ENCODE measurements around the gene TMEM121.

Gene TMEM121

DNA sequence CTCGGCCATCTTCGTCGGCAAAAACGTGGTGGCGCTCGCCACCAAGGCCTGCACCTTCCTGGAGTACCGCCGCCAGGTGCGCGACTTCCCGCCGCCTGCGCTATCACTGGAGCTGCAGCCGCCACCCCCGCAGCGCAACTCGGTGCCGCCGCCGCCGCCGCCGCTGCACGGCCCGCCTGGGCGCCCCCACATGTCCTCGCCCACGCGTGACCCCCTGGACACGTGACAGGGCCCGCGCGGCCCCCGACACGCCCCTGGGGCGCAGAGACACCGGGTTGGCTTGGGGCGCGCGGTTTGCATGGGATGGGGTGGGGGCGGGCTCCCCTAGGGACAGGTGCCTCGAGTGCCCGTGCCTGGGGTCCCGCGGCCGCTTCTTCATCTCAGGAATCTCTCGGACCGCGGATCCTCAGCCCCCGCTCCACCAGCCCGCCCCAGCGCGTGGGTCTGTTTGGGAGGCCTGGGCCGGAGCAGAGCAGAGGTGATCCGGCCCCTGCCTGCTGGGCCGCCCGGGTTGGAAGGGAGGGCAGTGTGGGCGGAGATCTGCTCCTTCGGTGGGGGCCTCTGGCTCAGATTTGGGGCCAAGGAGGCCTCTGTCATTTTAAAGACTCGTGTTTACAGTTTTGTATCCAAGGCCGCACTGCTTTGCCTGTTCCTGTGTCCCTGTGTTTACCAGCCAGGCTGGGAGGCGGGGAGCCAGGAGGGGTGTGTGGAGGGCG, 3.3 kb downstream of the TMEM121 start:
- no peaks in the 10 kb centered on the region for H3K36me3 ChIP-seq (ENCODE audit: control insufficient read depth, insufficient read depth, low read length)
- peaks cover 31% of the 10 kb centered on the region for H3K4me1 ChIP-seq (ENCODE audit: control insufficient read depth, insufficient read depth, low read length)
- H3K9ac ChIP-seq (ENCODE audit: low read length) = no peak overlapping the region
- no peak overlapping the region for H3K4me3 ChIP-seq (ENCODE audit: low read length)
- peaks cover 51% of the 10 kb centered on the region for H3K27me3 ChIP-seq (ENCODE audit: control insufficient read depth, insufficient read depth, low read length)
- no peaks in the 10 kb centered on the region for H3K9me3 ChIP-seq (ENCODE audit: control insufficient read depth, low read length)

GRCh38 chr14:105530285-105531087, 4.1 kb downstream of the TMEM121 start:
- Histone ChIP-seq H3K27me3 (ENCODE audit: control insufficient read depth, insufficient read depth, low read length) (peaks cover 48% of the 10 kb centered on the region), H3K9ac (ENCODE audit: low read length) (no peak overlapping the region), H3K9me3 (ENCODE audit: control insufficient read depth, low read length) (no peaks in the 10 kb centered on the region), H3K4me1 (ENCODE audit: control insufficient read depth, insufficient read depth, low read length) (peaks cover 31% of the 10 kb centered on the region), H3K36me3 (ENCODE audit: control insufficient read depth, insufficient read depth, low read length) (no peaks in the 10 kb centered on the region), H3K4me3 (ENCODE audit: low read length) (no peak overlapping the region)

GRCh38 chr14:105531088-105531893, 4.9 kb downstream of the TMEM121 start:
- no peaks in the 10 kb centered on the region for H3K9me3 ChIP-seq (ENCODE audit: control insufficient read depth, low read length)
- no peak overlapping the region for H3K9ac ChIP-seq (ENCODE audit: low read length)
- H3K36me3 ChIP-seq (ENCODE audit: control insufficient read depth, insufficient read depth, low read length) = no peaks in the 10 kb centered on the region
- peaks cover 48% of the 10 kb centered on the region for H3K27me3 ChIP-seq (ENCODE audit: control insufficient read depth, insufficient read depth, low read length)
- H3K4me1 ChIP-seq (ENCODE audit: control insufficient read depth, insufficient read depth, low read length) = peaks cover 31% of the 10 kb centered on the region
- no peak overlapping the region for H3K4me3 ChIP-seq (ENCODE audit: low read length)

- no peak overlapping the region for H3K4me3 ChIP-seq (ENCODE audit: low read length)
- H3K9ac ChIP-seq (ENCODE audit: low read length) = no peak overlapping the region
- H3K36me3 ChIP-seq (ENCODE audit: control insufficient read depth, insufficient read depth, low read length) = no peaks in the 10 kb centered on the region
- H3K9me3 ChIP-seq (ENCODE audit: control insufficient read depth, low read length) = no peaks in the 10 kb centered on the region
- H3K27me3 ChIP-seq (ENCODE audit: control insufficient read depth, insufficient read depth, low read length) = peaks cover 52% of the 10 kb centered on the region
- peaks cover 27% of the 10 kb centered on the region for H3K4me1 ChIP-seq (ENCODE audit: control insufficient read depth, insufficient read depth, low read length)
Measured at GRCh38 chr14:105531894-105532623, 5.7 kb downstream of the TMEM121 start.

GRCh38 chr14:105532735-105533141, 6.4 kb downstream of the TMEM121 start:
- Histone ChIP-seq H3K4me3 (ENCODE audit: low read length) (no peak overlapping the region), H3K27me3 (ENCODE audit: control insufficient read depth, insufficient read depth, low read length) (peaks cover 52% of the 10 kb centered on the region), H3K9ac (ENCODE audit: low read length) (no peak overlapping the region), H3K9me3 (ENCODE audit: control insufficient read depth, low read length) (no peaks in the 10 kb centered on the region), H3K4me1 (ENCODE audit: control insufficient read depth, insufficient read depth, low read length) (peaks cover 21% of the 10 kb centered on the region), H3K36me3 (ENCODE audit: control insufficient read depth, insufficient read depth, low read length) (no peaks in the 10 kb centered on the region)

GRCh38 chr14:105533391-105533790, 7.0 kb downstream of the TMEM121 start:
- no peak overlapping the region for H3K4me3 ChIP-seq (ENCODE audit: low read length)
- no peaks in the 10 kb centered on the region for H3K9me3 ChIP-seq (ENCODE audit: control insufficient read depth, low read length)
- peaks cover 17% of the 10 kb centered on the region for H3K4me1 ChIP-seq (ENCODE audit: control insufficient read depth, insufficient read depth, low read length)
- H3K36me3 ChIP-seq (ENCODE audit: control insufficient read depth, insufficient read depth, low read length) = no peaks in the 10 kb centered on the region
- H3K27me3 ChIP-seq (ENCODE audit: control insufficient read depth, insufficient read depth, low read length) = peaks cover 53% of the 10 kb centered on the region
- H3K9ac ChIP-seq (ENCODE audit: low read length) = no peak overlapping the region

GRCh38 chr14:105533811-105534498, 7.6 kb downstream of the TMEM121 start:
- H3K27me3 ChIP-seq (ENCODE audit: control insufficient read depth, insufficient read depth, low read length) = peaks cover 50% of the 10 kb centered on the region
- H3K36me3 ChIP-seq (ENCODE audit: control insufficient read depth, insufficient read depth, low read length) = no peaks in the 10 kb centered on the region
- no peak overlapping the region for H3K9ac ChIP-seq (ENCODE audit: low read length)
- H3K9me3 ChIP-seq (ENCODE audit: control insufficient read depth, low read length) = no peaks in the 10 kb centered on the region
- H3K4me1 ChIP-seq (ENCODE audit: control insufficient read depth, insufficient read depth, low read length) = peaks cover 13% of the 10 kb centered on the region
- H3K4me3 ChIP-seq (ENCODE audit: low read length) = no peak overlapping the region

DNA sequence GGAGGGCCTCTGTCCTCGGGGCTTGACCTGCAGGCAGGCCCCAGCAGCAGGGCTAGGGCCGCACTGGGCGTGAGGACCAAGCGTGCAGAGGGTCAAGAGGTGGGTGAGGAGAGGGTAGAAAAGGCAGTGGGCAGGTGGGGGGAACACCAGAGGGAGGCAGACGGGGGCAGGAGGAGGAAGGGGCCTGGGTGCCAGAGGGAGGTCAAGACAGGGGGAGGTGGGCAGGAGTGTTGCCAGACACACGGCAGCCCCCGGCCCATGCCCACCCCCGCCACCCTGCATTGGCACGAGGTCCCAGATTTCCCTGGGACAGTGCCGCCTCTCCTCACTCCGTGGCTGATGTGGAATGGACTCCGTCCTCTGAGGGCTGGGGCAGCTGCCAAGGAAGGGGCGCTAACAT, 8.2 kb downstream of the TMEM121 start:
- no peak overlapping the region for H3K4me3 ChIP-seq (ENCODE audit: low read length)
- H3K36me3 ChIP-seq (ENCODE audit: control insufficient read depth, insufficient read depth, low read length) = no peaks in the 10 kb centered on the region
- peaks cover 44% of the 10 kb centered on the region for H3K27me3 ChIP-seq (ENCODE audit: control insufficient read depth, insufficient read depth, low read length)
- no peaks in the 10 kb centered on the region for H3K9me3 ChIP-seq (ENCODE audit: control insufficient read depth, low read length)
- peaks cover 8% of the 10 kb centered on the region for H3K4me1 ChIP-seq (ENCODE audit: control insufficient read depth, insufficient read depth, low read length)
- no peak overlapping the region for H3K9ac ChIP-seq (ENCODE audit: low read length)

DNA sequence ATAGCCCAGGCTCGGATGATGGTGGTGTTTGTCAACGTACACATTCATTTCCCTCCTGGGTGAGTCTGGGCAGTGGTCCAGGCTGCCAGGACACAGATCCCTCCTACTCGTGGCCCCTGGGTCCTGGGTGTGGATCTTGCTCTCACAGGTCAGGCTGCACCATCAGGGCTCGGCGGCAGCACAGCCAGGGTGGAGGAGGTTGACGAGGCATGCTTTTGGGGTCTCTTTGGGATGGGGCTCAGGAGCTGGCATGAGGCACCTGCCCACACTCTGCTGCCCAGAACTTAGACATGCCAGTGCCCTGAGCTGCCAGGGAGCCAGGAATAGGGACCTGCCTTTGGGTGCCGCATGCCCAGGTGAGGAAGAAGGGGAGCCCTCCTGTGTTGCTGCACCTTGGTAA, 9.7 kb downstream of the TMEM121 start:
- Histone ChIP-seq H3K27me3 (ENCODE audit: control insufficient read depth, insufficient read depth, low read length) (peaks cover 33% of the 10 kb centered on the region), H3K9ac (ENCODE audit: low read length) (no peak overlapping the region), H3K4me3 (ENCODE audit: low read length) (no peak overlapping the region), H3K36me3 (ENCODE audit: control insufficient read depth, insufficient read depth, low read length) (no peaks in the 10 kb centered on the region), H3K4me1 (ENCODE audit: control insufficient read depth, insufficient read depth, low read length) (no peaks in the 10 kb centered on the region), H3K9me3 (ENCODE audit: control insufficient read depth, low read length) (no peaks in the 10 kb centered on the region)

GRCh38 chr14:105536691-105537579, 10.6 kb downstream of the TMEM121 start:
- Histone ChIP-seq H3K27me3 (ENCODE audit: control insufficient read depth, insufficient read depth, low read length) (peaks cover 33% of the 10 kb centered on the region), H3K9ac (ENCODE audit: low read length) (no peak overlapping the region), H3K36me3 (ENCODE audit: control insufficient read depth, insufficient read depth, low read length) (no peaks in the 10 kb centered on the region), H3K4me1 (ENCODE audit: control insufficient read depth, insufficient read depth, low read length) (no peaks in the 10 kb centered on the region), H3K4me3 (ENCODE audit: low read length) (no peak overlapping the region), H3K9me3 (ENCODE audit: control insufficient read depth, low read length) (no peaks in the 10 kb centered on the region)
